Activated T-cell treated with anti-CD3 and anti-CD28 coated beads, Interleukin-2, amount 50 U/mL, for 1 hour (primary cell): ENCODE measurements around the gene NONO.
A peak's percentile ranks its signal among the peaks of the same experiment; 100 is the strongest.
"Not testable (repeated sequence)": the region's sequence is repeated elsewhere in the genome, so short reads cannot be mapped to it uniquely, and the experiment has no call there.

Experiments
- DNase-seq: peaks from one replicate; pipeline ENCODE4 v3.0.0-alpha.2; 2020

The NONO gene, protein sequence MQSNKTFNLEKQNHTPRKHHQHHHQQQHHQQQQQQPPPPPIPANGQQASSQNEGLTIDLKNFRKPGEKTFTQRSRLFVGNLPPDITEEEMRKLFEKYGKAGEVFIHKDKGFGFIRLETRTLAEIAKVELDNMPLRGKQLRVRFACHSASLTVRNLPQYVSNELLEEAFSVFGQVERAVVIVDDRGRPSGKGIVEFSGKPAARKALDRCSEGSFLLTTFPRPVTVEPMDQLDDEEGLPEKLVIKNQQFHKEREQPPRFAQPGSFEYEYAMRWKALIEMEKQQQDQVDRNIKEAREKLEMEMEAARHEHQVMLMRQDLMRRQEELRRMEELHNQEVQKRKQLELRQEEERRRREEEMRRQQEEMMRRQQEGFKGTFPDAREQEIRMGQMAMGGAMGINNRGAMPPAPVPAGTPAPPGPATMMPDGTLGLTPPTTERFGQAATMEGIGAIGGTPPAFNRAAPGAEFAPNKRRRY

DNA sequence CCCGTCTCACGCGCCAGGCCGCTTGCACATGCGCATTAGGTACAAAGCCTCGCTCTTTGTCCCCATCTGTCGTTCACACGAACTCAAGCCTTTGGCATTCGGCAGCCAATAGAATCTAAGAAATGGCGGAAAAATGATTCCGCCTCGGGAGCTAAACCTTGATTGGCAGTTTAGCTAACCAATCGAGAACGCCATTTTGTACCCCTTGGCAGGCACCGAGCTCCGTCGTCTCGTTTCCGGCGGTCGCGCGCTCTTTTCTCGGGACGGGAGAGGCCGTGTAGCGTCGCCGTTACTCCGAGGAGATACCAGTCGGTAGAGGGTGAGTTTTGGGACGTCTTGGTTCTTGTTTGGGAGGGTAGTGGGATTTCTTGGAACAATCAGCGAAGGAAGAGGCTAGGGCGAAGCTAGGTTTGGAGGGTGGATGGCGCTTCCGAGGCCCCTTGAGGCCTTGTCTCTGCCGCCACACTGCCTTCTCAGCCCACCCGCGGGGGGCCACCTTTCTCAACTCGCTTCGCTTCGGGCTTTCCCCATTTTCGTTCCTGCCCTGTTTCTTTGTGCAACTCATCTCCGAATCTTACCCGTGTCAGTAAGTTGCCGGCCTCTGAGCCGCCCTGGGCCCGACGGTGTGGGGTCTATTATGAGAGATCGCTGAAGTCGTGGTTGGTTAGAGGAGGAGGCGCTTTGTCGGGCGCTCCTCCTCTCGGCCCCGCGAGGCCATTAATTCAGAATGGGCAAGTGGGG, at the start of gene NONO:
NONO (plus strand) TSS at position 233 of the 741 bp plus-strand sequence. CDS start 7,003 bp downstream, outside the sequence.
- peak; percentile 70 for DNase-seq

DNA sequence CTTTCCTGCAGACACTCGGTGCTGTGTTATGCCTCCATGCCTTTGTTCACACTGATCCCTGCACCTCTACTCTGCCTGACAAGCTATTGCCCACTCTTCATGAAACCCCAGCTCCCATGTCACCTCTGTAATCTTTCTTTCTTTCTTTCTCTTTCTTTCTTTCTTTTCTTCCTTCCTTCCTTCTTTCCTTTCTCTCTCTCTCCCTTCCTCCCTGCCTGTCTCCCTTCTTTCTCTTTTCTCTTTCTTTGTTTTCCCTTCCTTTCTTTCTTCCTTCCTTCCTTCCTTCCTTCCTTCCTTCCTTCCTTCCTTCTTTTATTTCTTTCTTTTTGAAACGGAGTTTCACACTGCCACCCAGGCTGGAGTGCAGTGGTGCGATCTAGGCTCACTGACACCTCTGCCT, 48.0 kb upstream of the NONO start:
- no peak for DNase-seq

DNA sequence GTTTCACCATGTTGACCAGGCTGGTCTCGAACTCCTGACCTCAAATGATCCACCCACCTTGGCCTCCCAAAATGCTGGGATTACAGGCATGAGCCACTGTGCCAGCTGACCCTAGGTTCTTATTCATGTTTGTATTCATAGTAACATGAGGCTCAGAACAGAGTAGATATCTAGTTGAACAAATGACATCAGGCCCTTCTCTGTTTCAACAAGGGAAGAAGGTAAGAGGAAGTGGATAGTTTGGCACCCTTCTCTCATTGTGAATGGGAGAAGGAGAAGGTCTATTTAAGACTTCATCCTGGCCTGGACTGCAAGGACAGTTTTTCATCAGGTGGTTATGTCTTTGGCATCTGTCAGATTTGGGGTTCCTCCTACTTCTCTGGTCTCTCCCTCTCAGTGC, 46.6 kb upstream of the NONO start:
- DNase-seq, result no peak

DNA sequence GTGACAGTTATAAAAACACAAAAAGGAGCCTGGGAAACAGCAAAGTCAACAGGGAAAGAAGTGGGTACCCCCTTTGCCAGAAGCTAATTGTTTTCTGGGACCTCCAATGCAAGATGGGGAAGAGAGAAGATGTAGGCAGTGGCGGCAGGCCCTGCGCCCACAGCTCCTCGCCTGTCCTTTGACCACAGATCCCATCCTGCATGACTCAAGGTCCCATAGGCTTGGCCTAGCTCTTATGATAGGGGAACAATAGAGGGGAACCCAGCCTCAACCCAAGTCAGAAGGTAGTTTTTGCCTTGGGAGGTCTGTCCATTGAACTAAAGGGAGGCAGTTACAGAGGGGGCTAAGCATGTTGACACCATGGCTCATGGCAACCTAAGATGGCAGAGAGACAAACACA, 43.7 kb upstream of the NONO start:
- no peak for DNase-seq

DNA sequence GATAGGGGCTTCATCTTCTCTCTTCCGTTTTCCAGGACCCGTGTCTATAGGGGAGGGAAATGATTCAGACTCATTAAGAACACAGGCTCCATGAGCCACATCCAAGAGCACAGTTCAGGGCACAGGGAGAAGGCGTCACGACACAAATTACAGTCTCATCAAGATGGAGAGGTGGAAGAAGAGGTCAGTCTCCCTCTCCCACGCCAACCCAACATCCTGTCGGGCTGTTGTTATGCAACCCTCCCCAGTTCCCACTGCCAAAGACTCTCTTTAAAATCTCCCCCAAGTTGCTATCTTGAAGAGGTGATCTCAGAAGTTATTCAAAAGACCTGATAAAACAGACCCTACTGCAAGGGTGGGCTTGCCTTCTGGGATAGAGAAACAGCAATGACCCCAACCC, 42.1 kb upstream of the NONO start:
- DNase-seq, result no peak

DNA sequence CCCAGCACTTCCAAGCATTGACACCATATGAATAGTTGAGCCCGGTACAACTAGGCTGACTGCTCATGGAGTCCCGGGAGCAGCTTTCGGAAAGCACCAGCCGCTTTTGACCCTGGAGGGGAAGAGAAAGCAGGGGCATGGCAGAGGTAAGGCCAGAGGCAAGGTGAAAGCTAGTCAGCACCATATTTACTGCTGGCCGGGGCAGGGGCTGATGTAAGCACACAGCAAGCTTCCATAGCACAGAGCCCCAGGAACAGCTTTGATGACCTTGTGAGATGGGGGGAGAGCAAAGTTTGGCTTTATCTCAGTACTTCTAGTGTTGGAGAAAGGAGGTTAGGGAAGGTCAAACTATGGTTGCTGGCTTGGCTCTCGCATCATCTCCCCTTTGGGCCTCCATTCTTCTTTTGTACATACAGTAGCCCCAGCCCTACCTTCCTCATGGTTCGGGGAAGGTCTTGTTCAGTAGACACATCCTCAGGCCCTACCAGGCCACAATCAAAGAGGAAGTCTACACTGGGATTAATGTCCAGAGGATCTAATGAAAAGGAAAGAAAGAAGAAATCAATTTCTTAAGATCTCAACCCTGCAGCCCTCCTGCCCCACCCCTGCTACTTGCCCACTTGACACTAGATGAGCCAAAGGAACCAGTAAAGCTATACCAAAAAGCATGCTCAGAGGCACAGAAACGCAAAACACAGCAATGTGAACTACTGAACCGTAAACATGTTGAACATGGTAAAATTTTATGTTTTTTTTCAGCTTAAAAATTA, 38.9 kb upstream of the NONO start:
- DNase-seq, result no peak

DNA sequence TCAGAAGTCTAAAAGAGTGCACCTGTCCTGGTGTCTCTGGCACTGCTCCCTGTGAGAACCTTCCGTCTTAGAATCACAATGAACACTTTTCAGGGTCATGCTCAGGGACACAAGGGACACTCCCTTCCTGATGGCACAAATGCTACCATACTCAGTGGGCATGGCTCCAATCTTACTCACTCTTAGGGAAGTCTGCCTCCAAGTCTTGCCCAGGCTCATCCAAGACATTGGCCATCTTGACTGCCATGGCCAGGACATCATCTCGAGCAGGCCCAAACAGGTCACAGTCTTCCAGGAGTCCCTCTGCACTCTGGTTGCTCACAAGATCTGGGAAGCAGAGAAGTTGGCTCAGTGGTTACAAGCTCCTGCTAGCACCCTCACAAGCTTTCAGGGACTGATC, 38.3 kb upstream of the NONO start:
- DNase-seq, result no peak

DNA sequence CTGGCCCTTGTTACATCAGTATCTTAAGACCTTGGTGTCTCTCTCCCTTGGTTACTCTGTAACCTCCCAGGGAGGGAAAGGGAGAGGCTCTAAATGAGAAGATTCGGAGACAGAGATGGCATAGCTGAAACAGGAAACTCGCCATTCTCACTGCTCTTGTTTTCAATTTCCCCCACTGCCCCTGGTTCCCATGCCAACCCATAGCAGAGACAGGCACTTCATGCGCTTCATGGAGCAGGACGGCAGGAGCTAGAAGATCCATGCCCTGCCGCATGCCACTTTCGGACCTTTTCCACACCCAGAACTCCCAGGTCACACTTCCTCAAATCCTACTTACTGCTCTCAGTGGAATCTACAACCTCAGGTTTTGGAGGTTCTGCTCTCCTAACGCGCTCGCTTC, 32.6 kb upstream of the NONO start:
- no peak for DNase-seq

DNA sequence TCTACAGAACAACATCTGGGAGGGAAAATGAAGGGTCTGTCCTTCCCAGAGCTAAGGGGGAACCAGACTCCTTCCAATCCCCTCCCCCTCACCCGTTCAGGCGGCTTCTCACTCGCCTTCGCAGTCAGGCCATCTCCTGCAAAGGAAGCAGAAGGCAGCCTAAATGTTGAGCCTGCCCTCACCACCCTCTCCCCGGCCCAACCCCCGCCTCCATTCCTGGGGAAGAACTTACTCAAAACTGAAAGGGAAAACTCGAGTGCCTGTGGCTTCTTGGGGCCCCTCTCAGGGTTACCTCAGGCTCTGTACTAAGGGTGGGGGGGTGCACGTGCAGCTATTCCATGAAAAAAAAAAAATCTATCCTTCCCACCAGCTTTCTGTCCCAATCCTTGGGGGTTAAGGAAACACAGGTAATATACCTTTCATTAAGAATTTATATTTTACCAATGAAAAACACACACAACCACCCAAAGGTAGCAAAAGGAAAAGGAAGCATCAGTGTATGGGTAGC, 31.9 kb upstream of the NONO start:
- no peak for DNase-seq

DNA sequence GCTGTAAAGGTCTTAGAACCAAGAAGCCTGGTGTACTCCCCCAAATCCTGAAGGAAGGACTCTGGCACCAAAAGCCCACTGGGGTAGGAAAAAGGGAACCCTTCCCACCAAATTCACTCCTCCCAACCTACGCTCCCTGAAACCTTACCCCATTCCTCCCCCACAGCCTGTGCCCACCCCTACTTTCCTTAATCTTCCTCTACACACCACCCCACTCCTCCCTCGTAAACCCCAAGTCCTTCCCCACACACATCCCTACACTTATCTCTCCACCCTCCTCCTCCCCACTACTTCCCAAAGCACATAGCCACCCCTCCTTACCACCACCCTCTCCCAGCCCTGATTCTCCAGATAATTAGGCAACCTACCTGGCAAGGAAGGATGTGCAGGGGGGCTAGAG, 31.2 kb upstream of the NONO start:
- DNase-seq, result no peak

DNA sequence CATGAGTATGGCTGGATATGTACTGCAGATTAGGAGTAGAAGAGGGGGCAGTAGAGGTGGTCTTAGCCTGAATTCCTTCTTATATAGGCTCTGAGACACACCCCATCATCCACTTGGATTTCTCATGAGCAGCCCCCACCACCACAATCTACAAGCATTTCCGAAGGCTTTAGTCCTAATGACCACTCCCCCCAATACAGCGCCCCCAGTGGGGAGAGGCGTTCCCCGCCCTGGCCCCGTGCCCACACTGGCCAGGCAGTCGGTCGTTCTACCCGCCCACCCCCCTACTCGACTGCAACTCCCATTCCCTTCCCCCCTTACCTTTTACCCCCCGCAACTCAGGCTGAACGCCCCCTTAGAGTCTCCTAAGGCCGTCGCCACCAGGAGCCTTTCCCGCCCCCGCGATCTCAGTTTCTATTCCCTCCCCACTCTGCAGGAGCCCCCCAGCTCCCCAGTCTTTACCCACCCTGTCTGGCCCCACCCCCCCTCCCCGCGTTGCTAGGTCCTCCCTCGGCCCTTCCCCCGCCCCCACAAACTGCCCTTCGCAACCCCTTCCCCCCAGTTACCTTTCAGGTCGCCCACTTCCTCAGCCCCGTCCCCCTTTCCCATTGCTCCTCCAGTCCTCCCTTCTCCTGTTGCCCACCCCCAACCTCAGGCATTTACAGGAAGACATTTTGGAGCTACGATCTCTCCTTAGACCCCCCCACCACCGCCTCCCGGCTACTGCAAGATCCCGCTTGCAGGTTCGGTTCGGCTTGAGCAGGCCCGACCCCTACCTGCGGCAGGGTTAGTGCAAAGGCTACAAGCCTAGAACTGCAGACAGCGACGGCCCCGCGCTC, 30.0 kb upstream of the NONO start:
- DNase-seq, result peak; percentile 45

DNA sequence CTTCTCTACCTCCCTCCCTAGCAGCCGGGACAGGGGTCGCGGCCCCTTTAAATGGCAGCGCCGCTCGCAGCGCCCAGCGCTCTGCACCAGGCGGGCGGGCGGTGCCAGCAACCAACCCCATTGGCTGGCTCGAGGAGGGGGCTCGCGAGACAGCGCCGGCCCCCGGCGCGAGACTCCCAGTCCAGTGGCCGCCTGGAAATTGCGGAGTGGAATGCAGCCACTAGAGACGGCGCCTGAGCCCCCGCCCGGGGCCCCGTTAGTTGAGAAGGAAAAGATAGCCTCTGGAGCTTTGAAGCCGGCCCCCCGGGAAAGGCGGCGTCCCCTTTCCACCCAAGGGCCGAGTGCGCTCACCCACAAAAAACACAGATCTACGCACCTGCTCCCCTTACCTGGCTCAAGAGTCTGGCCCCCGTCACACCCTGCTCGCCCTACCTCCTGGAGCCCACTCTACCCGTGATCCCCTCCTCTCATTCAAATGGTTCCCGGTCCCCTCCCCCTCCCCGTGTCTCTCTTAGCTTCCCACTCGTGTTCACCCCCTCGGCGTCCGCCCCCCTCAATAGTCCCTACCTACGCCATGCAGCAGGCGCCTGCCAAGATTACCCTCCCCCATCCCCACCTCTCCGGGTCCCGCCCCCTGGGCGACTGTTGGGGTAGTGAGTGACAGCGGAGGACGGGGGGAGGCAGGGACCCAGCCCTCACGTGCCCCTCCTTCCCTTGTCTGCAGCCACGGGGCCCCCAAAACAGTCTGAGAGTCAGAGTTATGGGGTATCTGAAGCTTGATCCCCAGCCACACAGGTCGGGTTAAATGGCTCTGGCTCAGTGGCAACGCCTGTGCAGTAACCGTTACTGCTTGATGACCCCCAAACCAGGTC, 29.1 kb upstream of the NONO start, which contains the start of gene ZMYM3:
ZMYM3 (minus strand) TSS at position 49 of the 872 bp plus-strand sequence. CDS start 885 bp downstream, outside the sequence.
- DNase-seq, result peak; percentile 78

DNA sequence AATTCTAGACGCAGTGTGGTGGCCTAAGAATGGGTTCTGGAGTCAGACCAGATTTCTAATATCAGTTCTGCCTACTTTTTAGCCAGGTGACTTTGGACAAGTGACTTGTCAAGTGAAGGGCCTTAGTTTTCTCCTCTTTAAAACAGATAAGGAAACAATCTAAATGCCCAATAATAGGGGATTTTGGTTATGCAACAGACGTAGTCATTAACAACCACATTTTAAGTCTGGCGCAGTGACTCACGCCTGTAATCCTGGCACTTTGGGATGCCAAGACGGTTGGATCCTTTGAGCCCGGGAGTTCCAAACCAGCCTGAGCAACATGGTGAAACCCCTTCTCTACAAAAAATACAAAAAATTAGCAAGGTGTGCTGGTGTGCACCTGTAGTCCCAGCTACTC, 27.4 kb upstream of the NONO start:
- no peak for DNase-seq

DNA sequence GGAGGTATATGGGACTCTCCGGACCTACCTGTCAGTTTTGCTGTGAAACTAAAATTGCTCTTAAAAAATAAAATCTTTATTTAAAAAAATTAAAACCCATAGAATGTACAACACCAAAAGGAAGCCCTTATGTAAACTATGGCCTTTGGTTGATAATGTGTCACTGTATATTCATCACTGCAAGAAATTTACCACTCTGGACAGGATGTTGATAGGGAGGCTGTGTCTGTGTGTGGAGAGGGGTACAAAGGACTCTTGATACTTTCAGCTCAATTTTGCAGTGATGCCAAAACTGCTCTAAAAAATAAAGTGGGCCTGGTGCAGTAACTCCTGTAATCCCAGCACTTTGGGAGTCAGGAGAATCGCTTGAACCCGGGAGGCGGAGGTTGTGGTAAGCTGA, 26.6 kb upstream of the NONO start:
- DNase-seq, result no peak

DNA sequence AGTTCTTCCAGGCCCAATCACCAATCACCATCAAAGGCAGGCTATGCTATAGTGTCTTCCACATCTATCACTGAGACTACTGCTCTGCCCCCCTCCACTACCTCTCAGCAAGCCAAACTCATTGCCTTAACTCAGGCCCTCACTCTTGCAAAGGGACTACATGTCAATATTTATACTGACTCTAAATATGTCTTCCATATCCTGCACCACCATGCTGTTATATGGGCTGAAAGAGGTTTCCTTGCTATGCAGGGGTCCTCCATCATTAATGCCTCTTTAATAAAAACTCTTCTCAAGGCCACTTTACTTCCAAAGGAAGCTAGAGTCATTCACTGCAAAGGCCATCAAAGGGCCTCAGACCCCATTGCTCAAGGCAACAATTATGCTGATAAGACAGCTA, 14.8 kb upstream of the NONO start:
- DNase-seq, result not testable (repeated sequence)

DNA sequence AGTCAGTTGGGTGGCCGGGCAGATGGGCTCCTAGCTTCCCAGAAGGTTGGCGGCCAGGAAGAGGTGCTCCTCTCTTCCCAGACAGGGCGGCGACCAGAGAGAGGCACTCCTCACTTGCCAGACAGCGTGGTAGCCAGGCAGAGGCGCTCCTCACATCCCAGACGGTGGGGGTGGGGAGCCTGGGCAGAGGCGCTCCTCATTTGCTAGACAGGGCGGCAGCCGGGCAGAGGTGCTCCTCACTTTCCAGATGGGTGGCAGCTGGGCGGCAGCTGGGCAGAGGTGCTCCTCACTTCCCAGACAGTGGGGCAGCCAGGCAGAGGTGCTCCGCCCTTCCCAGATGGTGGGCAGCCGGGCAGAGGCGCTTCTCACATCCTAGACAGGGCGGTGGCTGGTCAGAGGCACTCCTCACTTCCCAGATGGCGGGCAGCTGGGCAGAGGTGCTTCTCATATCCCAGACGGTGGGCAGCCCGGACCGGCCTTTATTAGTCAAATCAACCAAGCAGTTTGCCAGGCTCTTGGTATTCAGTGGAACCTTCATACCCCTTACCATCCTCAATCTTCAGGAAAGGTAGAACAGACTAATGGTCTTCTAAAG, 13.5 kb upstream of the NONO start:
- DNase-seq, result no peak

DNA sequence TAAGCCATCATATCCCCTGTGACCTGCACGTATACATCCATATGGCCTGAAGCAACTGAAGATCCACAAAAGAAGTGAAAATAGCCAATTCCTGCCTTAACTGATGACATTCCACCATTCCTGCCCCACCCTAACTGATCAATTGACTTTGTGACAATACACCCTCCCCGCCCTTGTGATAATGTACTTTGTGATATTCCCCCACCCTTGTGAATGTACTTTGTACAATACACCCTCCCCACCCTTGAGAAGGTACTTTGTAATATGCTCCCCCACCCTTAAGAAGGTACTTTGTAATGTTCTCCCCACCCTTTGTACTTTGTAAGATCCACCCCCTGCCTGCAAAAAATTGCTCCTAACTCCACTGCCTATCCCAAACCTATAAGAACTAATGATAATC, 11.1 kb upstream of the NONO start:
- not testable (repeated sequence) for DNase-seq

DNA sequence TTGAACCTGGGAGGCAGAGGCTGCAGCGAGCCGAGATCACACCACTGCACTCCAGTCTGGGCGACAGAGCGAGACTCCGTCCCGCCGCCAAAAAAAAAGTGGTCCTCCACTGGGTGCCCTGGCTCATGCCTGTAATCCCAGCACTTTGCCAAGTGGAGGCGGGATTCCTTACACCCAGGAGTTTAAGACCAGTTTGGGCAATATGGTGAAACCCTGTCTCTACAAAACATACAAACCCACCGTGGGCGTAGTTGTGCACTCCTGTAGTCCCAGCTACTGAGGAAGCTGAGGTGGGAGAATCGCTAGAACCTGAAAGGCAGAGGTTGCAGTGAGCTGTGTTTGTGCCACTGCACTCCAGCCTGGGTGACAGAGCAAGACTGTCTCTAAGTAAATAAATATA, 2.1 kb upstream of the NONO start:
- not testable (repeated sequence) for DNase-seq

DNA sequence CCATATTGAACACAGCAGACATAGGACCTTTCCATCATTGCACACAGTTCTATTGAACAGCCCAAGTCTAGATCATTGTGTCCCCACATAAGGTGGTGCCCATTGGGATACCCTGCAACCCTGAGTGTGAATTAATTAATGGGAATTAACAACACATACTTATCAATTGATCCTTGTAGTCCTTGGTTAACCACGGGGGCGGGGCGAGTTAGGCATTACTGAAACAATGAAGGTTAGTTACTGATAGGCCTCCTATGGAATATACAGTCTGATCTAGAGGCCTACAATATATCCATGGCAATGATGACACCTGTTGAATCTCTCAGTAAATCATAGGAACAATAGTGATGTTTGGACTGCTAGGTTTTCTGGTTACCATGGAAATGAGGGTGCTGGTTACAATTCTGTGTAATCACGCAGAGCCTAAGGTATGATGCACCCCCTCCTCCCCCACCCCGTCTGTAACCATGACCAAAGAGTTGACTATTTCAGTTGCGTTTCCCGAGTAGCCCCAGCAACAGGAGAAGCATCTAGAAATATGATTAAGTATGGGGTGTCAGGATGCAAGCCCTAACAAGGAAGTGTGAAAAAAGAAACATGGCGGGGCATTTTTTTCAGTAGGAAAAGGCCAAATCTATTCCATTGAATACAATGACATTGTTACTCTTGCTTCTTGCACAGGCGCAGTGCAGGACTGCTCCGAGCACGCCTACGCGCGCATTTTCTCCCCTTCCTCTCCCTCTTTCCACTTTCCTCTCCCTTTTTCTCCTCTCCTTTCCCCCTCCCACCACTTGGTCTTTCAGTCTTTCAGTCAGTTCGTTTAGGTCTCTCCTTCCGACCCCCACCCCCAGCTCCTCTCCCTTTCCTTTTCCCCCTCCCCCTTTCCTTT, 677 bp upstream of the NONO start:
- peak; percentile 65 for DNase-seq

DNA sequence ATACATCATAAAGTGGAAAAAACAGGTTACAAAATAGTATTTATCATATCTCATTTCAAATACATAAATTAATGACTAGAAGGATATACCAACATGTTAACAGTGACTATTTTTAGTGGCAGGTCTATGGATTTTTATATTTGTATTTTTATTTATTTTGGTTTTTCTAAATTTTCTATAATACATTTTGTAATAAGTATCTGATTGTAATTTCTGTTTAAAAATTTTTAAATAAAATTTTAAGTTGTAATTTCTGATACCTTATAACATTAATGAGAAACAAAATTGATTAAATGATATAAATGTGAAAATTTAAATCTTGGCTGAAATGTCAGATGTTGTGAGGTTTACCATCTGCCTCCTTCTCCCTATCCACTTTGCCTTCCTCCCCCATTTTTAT, 2.5 kb downstream of the NONO start:
- no peak for DNase-seq
